ENCODE measurements around the gene MX1. TPM values are rescaled to one million over a fixed set of nuclear protein-coding genes. Genes with fewer than 3 reads are reported as not detected.

MX1 gene
- total and polyA plus RNA-seq, 2 of the 13 experiments (the other 11 are each of a cell fraction or from before 2014, with no cell fraction given), result 2.6 to 5.8 TPM

DNA sequence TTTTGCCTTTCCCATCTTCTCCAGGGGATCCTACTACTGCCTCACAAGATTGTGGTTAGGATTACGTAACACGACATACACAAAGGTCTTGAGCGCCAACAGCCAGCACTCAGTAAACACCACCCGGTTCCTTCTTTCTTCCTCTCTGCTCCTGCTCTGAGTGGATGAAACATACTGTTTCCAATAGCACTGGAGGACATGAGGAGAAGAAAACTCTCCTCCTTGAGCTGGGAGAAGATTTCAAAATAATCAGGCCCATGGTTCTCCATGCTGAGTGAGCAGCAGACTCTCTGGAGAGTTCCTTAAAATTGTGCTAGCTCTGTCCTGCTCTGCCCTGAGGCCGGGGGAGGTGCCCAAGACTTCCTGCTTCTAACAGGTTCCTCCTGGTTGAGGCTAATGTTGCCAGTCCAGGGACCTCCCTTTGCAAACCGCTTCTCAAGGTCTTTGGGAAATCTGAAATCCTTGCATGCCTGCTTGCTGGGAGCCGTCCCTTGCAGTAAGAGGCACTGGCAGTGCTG is 29.4 kb upstream of the MX1 start:
- H3K9ac ChIP-seq (ENCODE audit: insufficient read depth, low read depth, low read length), result no peak overlapping the region
- no peak overlapping the region for H3K27ac ChIP-seq (ENCODE audit: extremely low read length, insufficient read depth, low read length)
- H3K4me3 ChIP-seq (replicated peaks in 1 of 3; ENCODE audit: insufficient read depth in 1 of 3, low read depth in 2 of 3, low read length in 3 of 3), result no peak overlapping the region
- intact Hi-C loops (cut with micrococcal nuclease; ENCODE audit: unreplicated experiment) (no loop called here), in situ Hi-C loops (cut with HindIII; ENCODE audit: extremely low pct_ligation_motif_present, low pct_unique_long_range_greater_than_20kb) (no loop called here)
- no peak for FAIRE-seq
- no peaks in the 10 kb centered on the region for H3K27me3 ChIP-seq (ENCODE audit: control insufficient read depth in 1 of 2, insufficient read depth in 2 of 2, low read length in 2 of 2)
- DNase-seq (ENCODE audit: low spot score), result no peak
- no peaks in the 10 kb centered on the region for H3K79me2 ChIP-seq (ENCODE audit: insufficient read depth, low read length)
- TF ChIP-seq ETS1 (CRISPR knock-in tag; IDR thresholded peaks at IDR 0.05), result no peak
- TF ChIP-seq CEBPB (IDR thresholded peaks at IDR 0.05; ENCODE audit: borderline replicate concordance, low read depth, low read length), result peak; percentile 50; the same call in 1 of the 2 replicates
- no peaks in the 10 kb centered on the region for H4K20me1 ChIP-seq (ENCODE audit: insufficient read depth, low read length)
- CTCF ChIA-PET (ENCODE audit: low intra/inter-chr PET ratio, low total read pairs), result no interaction called here
- no peak overlapping the region for H2AFZ ChIP-seq (ENCODE audit: low read length)
- H3K4me2 ChIP-seq (ENCODE audit: low read depth, low read length), result no peak overlapping the region
- 87% methylated on average over 5 of the region's 7 CpGs for WGBS (ENCODE audit: low lambda C conversion rate)
- no peaks in the 10 kb centered on the region for H3K4me1 ChIP-seq (ENCODE audit: insufficient read depth, low read length)
- no peak for ATAC-seq
- H3K36me3 ChIP-seq (replicated peaks in 1 of 2; ENCODE audit: control insufficient read depth in 1 of 2, insufficient read depth in 2 of 2, low read length in 2 of 2), result peaks cover 2 to 30% of the 10 kb centered on the region in 2 experiments; a peak in 4 of 5 replicates
- no TSS peak for BruUV-seq (replicated peaks)
- H3K9me3 ChIP-seq (ENCODE audit: low read length), result no peaks in the 10 kb centered on the region
- POLR2A ChIA-PET, result no interaction called here

- Histone ChIP-seq H3K36me3 (replicated peaks in 1 of 2; ENCODE audit: control insufficient read depth in 1 of 2, insufficient read depth in 2 of 2, low read length in 2 of 2) (peaks cover 5 to 37% of the 10 kb centered on the region in 2 experiments; a peak in 4 of 5 replicates), H3K79me2 (ENCODE audit: insufficient read depth, low read length) (no peaks in the 10 kb centered on the region), H4K20me1 (ENCODE audit: insufficient read depth, low read length) (no peaks in the 10 kb centered on the region), H3K4me1 (ENCODE audit: insufficient read depth, low read length) (no peaks in the 10 kb centered on the region), H3K4me3 (replicated peaks in 1 of 3; ENCODE audit: insufficient read depth in 1 of 3, low read depth in 2 of 3, low read length in 3 of 3) (no peak overlapping the region), H3K4me2 (ENCODE audit: low read depth, low read length) (no peak overlapping the region), H3K27me3 (ENCODE audit: control insufficient read depth in 1 of 2, insufficient read depth in 2 of 2, low read length in 2 of 2) (no peaks in the 10 kb centered on the region), H3K9ac (ENCODE audit: insufficient read depth, low read depth, low read length) (no peak overlapping the region), H2AFZ (ENCODE audit: low read length) (no peak overlapping the region), H3K9me3 (ENCODE audit: low read length) (no peaks in the 10 kb centered on the region), H3K27ac (ENCODE audit: extremely low read length, insufficient read depth, low read length) (no peak overlapping the region)
- no TSS peak for BruUV-seq (replicated peaks)
- FAIRE-seq (no peak), DNase-seq (ENCODE audit: low spot score) (no peak), ATAC-seq (no peak)
- POLR2A ChIA-PET, result no interaction called here
- in situ Hi-C loops (cut with HindIII; ENCODE audit: extremely low pct_ligation_motif_present, low pct_unique_long_range_greater_than_20kb), result no loop called here
- WGBS (ENCODE audit: low lambda C conversion rate), result 93% methylated on average over 5 of the region's 7 CpGs
- CTCF ChIA-PET (ENCODE audit: low intra/inter-chr PET ratio, low total read pairs), result no interaction called here
- intact Hi-C loops (cut with micrococcal nuclease; ENCODE audit: unreplicated experiment), result no loop called here
- TF ChIP-seq HHEX (CRISPR knock-in tag; IDR thresholded peaks at IDR 0.05) (no peak), NR2F6 (IDR thresholded peaks at IDR 0.05) (no peak), NR2F6 (CRISPR knock-in tag; IDR thresholded peaks at IDR 0.05) (no peak), MAFK (conservative IDR thresholded peaks at IDR 0.05 in 1 of 2, IDR thresholded peaks at IDR 0.05 in 1 of 2; ENCODE audit: low read length in 2 of 2) (no peak), SKIL (CRISPR knock-in tag; IDR thresholded peaks at IDR 0.05; ENCODE audit: borderline replicate concordance) (no peak), MXD3 (CRISPR knock-in tag; IDR thresholded peaks at IDR 0.05) (no peak), ZNF790 (CRISPR knock-in tag; IDR thresholded peaks at IDR 0.05; ENCODE audit: borderline replicate concordance) (no peak), ZNF800 (CRISPR knock-in tag; IDR thresholded peaks at IDR 0.05) (no peak), ZNF460 (CRISPR knock-in tag; IDR thresholded peaks at IDR 0.05; ENCODE audit: borderline replicate concordance) (no peak)
- TF ChIP-seq, protein P1, sequence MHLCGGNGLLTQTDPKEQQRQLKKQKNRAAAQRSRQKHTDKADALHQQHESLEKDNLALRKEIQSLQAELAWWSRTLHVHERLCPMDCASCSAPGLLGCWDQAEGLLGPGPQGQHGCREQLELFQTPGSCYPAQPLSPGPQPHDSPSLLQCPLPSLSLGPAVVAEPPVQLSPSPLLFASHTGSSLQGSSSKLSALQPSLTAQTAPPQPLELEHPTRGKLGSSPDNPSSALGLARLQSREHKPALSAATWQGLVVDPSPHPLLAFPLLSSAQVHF (CRISPR knock-in tag; IDR thresholded peaks at IDR 0.05), result no peak
Measured at GRCh38 chr21:41397471-41397891, 28.6 kb upstream of the MX1 start.

Data from HepG2 (cell line).